HUES48 (cell line): Measurements from ENCODE around the gene TAF5.
"Not testable (repeated sequence)": the region's sequence is repeated elsewhere in the genome, so short reads cannot be mapped to it uniquely, and the experiment has no call there.

Experiments used
- H3K27ac ChIP-seq: one replicate; pipeline ENCODE4 v1.7.0; 2013; ENCODE audit warnings: low read depth, low read length, inconsistent platforms
- H3K27me3 ChIP-seq: 2 replicates; pipeline ENCODE4 v1.6.1; 2013; ENCODE audit warnings: mild to moderate bottlenecking, low read length; ENCODE audit not compliant: control insufficient read depth, insufficient read depth
- H3K36me3 ChIP-seq: 2 replicates; pipeline ENCODE4 v1.6.1; 2013; ENCODE audit warnings: low read length; ENCODE audit not compliant: control insufficient read depth, insufficient read depth
- H3K4me1 ChIP-seq: 2 replicates; pipeline ENCODE4 v1.6.1; 2013; ENCODE audit warnings: mild to moderate bottlenecking, low read length; ENCODE audit not compliant: control insufficient read depth, insufficient read depth
- H3K4me3 ChIP-seq: 2 replicates; pipeline ENCODE4 v1.5.1; 2013; ENCODE audit warnings: mild to moderate bottlenecking, low read depth, low read length
- H3K9ac ChIP-seq: 2 replicates; pipeline ENCODE4 v1.6.1; 2013; ENCODE audit warnings: mild to moderate bottlenecking, low read depth, low read length, moderate library complexity
- H3K9me3 ChIP-seq: 2 replicates; pipeline ENCODE4 v1.6.1; 2013; ENCODE audit warnings: low read length; ENCODE audit not compliant: control insufficient read depth, insufficient read depth

The TAF5 gene

DNA sequence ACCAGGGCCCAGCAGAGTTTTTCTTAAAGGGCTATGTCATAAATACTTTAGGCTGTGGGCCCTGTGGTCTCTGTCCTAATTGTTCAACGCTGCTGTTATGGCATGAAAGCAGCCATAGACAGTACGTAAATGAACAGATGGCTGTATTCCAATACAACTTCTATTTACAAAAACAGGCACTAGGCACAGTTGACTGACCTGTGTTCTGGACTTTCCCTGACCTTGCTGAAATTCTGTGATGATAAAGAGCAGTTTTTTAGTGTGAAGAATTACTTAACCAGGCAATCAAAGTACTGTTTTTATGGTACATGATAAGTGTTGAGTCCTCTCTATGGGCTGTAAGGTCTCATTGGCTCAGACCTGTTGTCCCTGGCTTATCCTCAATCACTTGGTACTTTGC is 45.8 kb downstream of the TAF5 start:
- H3K36me3 ChIP-seq: peaks cover 98% of the 10 kb centered on the region

DNA sequence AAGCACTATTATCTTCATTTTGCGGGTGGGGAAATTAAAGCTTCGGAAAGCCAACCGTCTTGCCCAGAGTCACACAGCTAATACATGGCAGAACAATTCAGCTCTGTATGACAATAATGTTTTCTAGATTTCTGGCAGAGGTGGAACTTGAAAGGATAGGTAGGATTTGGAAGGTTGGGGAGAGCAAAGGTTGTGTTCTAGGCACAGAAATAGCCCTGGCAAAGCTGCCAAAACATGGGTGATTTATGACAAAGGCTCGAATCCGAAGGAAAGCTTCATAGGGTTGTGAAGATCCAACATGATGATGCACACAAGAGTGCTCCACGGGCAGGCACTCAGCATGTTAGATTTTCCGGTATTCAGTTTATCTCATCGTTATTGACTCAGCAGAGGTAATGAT is 47.8 kb downstream of the TAF5 start:
- Histone ChIP-seq H3K27me3 (no peaks in the 10 kb centered on the region), H3K4me3 (no peak overlapping the region), H3K9me3 (no peaks in the 10 kb centered on the region), H3K4me1 (no peaks in the 10 kb centered on the region), H3K36me3 (peaks cover 98% of the 10 kb centered on the region), H3K9ac (no peak overlapping the region), H3K27ac (no peak overlapping the region)

More for the DNA sequence above, 45.8 kb downstream of the TAF5 start:
- no peaks in the 10 kb centered on the region for H3K4me1 ChIP-seq
- H3K9ac ChIP-seq: no peak overlapping the region
- H3K4me3 ChIP-seq: no peak overlapping the region
- H3K9me3 ChIP-seq: no peaks in the 10 kb centered on the region
- no peak overlapping the region for H3K27ac ChIP-seq
- H3K27me3 ChIP-seq: no peaks in the 10 kb centered on the region

DNA sequence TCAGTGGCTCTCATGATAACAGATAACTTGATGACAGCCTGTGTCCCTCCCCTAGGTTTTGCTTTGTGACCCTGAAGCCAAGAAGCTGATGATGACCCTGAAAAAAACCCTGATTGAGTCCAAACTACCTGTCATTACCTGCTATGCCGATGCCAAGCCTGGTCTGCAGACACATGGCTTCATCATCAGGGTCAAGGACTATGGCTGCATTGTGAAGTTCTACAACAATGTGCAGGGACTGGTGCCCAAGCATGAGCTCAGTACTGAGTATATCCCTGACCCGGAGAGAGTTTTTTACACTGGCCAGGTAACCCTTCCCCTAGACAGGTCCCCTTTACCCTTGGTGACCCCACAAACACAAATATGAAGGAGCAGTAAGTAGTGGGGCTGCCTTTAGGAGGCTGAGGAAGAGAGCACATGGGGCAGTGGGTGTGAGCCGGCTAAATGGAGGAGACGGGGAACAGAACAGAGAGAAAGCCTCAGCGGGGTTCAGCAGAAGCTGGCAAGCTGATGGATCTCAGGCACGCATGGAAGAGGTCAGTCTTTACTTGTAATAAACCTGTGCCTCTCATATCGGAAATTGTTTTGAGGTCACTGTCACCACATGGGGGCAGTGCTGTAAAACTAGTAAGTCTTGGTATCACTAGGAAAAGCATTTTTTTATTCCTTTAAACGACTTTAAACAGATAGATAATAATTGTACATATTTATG is 48.8 kb downstream of the TAF5 start:
- H3K4me3 ChIP-seq: no peak overlapping the region
- H3K9me3 ChIP-seq: no peaks in the 10 kb centered on the region
- no peaks in the 10 kb centered on the region for H3K4me1 ChIP-seq
- H3K36me3 ChIP-seq: peaks cover 99% of the 10 kb centered on the region
- no peaks in the 10 kb centered on the region for H3K27me3 ChIP-seq
- no peak overlapping the region for H3K27ac ChIP-seq
- H3K9ac ChIP-seq: no peak overlapping the region

DNA sequence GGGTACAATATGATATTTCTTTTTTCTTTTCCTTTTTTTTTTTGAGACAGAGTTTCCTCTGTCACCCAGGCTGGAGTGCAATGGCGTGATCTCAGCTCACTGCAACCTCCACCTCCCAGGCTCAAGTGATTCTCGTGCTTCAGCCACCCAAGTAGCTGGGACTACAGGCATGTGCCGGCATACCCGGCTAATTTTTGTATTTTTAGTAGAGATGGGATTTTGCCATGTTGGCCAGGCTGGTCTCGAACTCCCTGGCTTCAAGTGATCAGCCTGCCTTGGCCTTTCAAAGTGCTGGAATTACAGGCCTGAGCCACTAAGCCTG is 49.3 kb downstream of the TAF5 start:
- H3K4me3 ChIP-seq, H3K27me3 ChIP-seq, H3K4me1 ChIP-seq, H3K27ac ChIP-seq, H3K9ac ChIP-seq, H3K9me3 ChIP-seq: not testable (repeated sequence)
- H3K36me3 ChIP-seq: peaks cover 96% of the 10 kb centered on the region

DNA sequence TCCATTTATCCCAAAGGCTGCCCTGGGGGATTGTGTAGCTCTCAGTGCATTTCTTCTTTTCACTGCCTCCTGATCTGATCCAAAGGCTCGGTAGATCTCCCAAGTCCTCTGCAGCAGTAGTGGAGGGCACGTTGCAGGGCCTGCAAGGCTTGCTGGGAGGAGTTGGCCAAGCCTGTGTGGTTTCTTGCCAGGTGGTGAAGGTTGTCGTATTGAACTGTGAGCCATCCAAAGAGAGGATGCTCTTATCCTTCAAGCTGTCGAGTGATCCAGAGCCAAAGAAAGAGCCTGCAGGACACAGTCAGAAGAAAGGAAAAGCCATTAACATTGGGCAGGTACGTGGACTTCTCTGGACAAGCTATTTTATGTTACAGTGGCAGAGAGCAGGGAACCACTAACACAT is 49.8 kb downstream of the TAF5 start:
- Histone ChIP-seq H3K9me3 (no peaks in the 10 kb centered on the region), H3K36me3 (peaks cover 96% of the 10 kb centered on the region), H3K4me3 (no peak overlapping the region), H3K4me1 (no peaks in the 10 kb centered on the region), H3K27ac (no peak overlapping the region), H3K9ac (no peak overlapping the region), H3K27me3 (no peaks in the 10 kb centered on the region)

DNA sequence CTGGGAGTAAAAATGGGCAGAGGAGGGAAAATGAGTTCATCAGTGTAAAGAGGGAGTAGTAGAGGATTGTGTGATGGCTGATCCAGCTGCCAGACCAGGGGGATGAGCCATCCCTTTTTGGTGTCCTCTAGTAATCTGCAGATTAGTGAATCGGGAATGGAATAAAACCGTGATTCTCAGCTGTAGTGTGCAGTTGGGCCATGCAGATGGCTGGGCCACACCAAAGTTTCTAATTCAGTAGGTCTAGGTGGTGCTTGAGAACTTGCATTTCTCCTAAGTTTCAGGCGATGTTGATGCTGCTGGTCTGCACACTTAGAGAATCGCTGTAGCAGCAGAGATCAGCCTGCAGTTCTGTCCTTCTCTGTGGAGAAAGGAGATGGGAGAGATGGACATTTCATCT is 51.3 kb downstream of the TAF5 start:
- Histone ChIP-seq H3K27me3 (no peaks in the 10 kb centered on the region), H3K36me3 (peaks cover 96% of the 10 kb centered on the region), H3K9ac (no peak overlapping the region), H3K4me3 (no peak overlapping the region), H3K9me3 (no peaks in the 10 kb centered on the region), H3K27ac (no peak overlapping the region), H3K4me1 (no peaks in the 10 kb centered on the region)

DNA sequence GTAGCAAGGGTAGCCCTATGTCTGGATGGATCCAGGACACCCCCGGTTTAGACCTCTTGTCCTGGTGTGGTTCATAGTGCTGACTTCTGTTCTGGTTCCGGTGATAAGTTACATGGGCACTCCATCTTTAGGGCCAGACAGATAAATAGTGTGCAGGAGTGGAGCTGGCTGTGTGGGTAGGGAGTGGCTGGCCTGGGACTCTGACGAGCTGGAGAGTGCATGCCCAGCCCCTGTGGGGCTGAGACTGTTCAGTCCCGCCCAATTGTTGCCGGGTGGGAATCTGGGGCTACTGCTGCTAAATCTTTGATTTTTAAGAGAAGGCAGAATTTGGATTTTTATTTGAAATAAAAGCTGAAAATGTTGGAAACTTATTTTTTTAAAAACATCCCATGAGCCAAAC is 56.0 kb downstream of the TAF5 start:
- Histone ChIP-seq H3K27ac (no peak overlapping the region), H3K27me3 (no peaks in the 10 kb centered on the region), H3K9ac (no peak overlapping the region), H3K4me3 (no peak overlapping the region), H3K9me3 (no peaks in the 10 kb centered on the region), H3K4me1 (no peaks in the 10 kb centered on the region), H3K36me3 (peaks cover 96% of the 10 kb centered on the region)

DNA sequence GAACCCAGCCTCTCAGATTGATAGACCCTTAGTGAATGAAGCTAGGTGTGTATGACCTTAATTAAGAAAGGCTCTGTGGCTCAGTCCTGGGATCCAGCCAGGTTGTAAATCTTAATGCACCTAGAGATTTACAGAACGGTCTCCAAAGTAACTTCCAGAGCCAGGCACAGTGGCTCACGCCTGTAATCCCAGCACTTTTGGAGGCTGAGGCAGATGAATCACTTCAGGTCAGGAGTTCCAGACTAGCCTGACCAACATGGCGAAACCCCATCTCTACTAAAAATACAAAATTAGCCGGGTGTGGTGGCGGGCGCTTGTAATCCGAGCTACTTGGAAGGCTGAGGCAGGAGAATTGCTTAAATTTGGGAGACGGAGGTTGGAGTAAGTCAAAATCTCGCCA is 60.1 kb downstream of the TAF5 start:
- Histone ChIP-seq H3K9ac (no peak overlapping the region), H3K9me3 (no peaks in the 10 kb centered on the region), H3K36me3 (peaks cover 99% of the 10 kb centered on the region), H3K27ac (no peak overlapping the region), H3K4me3 (no peak overlapping the region), H3K4me1 (no peaks in the 10 kb centered on the region), H3K27me3 (no peaks in the 10 kb centered on the region)

DNA sequence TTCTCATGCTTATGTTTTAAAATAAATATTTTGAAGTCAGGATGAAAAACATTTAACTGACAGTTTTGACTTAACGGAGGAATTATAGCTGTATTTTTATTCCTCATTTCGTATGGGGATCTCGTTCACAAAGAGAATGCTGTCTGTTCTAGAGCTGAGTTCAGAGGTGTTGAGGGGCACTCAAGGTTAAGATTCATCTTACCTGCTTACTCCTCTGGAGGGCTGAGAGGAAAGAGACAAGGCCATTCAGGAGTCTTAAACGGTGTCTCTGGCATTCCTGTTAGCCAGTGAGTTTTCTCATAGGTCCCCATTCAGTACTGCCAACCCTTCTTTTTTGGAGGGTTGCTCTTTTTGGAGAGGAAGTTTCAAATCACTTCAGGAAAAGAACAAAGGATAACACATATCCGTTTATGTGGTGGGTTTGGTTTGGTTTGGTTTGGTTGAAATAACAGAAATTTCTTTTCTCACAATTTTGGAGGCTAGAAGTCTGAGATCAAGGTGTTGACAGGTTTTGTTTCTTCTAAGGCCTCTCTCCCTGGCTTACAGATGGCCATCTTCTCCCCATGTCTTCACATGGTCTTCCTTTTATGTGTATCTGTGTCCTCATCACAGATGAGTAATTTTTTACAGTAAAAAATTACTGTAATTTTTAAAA is 61.3 kb downstream of the TAF5 start:
- H3K4me3 ChIP-seq: no peak overlapping the region
- H3K27me3 ChIP-seq: no peaks in the 10 kb centered on the region
- H3K9me3 ChIP-seq: no peaks in the 10 kb centered on the region
- H3K9ac ChIP-seq: no peak overlapping the region
- H3K4me1 ChIP-seq: no peaks in the 10 kb centered on the region
- peaks cover 98% of the 10 kb centered on the region for H3K36me3 ChIP-seq
- no peak overlapping the region for H3K27ac ChIP-seq

DNA sequence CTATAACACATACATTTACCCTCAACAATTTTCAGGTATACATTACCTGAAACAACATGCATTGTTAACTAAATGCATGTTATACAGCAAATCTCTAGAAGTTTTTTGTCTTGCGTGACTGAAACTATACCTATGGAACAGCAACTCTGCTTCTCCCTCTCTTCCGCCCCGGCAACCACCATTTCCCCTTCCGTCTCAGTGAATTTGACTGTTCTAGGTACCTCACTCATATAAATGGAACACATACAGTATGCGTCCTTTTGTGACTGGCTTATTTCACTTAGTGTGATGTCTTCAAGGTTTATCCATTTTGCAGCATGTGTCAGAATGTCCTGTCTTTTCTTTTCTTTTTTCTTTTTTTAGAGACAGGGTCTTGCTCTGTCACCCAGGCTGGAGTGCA is 61.9 kb downstream of the TAF5 start:
- Histone ChIP-seq H3K4me1 (no peaks in the 10 kb centered on the region), H3K27me3 (no peaks in the 10 kb centered on the region), H3K36me3 (peaks cover 98% of the 10 kb centered on the region), H3K9ac (no peak overlapping the region), H3K9me3 (no peaks in the 10 kb centered on the region), H3K4me3 (no peak overlapping the region), H3K27ac (no peak overlapping the region)

DNA sequence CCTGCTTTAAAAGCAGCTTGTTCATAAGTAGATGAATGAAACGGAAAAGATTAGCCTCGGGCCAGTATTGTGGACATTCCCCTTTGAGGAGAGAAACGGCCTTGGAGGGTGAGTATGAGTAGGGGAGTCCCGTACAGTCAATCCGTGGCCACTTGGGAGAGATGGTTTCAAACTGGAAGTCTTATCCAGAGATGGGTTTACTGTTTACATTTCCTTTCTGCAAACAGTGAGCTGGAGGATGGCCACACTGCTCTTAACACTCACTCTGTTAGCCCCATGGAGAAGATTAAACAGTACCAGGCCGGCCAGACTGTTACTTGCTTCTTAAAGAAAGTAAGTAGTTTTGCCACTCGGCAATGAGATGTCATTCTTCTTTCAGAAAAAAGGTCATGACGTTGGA is 64.1 kb downstream of the TAF5 start:
- Histone ChIP-seq H3K27ac (no peak overlapping the region), H3K9ac (no peak overlapping the region), H3K27me3 (no peaks in the 10 kb centered on the region), H3K4me3 (no peak overlapping the region), H3K36me3 (peaks cover 97% of the 10 kb centered on the region), H3K9me3 (no peaks in the 10 kb centered on the region), H3K4me1 (no peaks in the 10 kb centered on the region)
